ENCODE data around the gene CSNK1G2.

CSNK1G2 gene

DNA sequence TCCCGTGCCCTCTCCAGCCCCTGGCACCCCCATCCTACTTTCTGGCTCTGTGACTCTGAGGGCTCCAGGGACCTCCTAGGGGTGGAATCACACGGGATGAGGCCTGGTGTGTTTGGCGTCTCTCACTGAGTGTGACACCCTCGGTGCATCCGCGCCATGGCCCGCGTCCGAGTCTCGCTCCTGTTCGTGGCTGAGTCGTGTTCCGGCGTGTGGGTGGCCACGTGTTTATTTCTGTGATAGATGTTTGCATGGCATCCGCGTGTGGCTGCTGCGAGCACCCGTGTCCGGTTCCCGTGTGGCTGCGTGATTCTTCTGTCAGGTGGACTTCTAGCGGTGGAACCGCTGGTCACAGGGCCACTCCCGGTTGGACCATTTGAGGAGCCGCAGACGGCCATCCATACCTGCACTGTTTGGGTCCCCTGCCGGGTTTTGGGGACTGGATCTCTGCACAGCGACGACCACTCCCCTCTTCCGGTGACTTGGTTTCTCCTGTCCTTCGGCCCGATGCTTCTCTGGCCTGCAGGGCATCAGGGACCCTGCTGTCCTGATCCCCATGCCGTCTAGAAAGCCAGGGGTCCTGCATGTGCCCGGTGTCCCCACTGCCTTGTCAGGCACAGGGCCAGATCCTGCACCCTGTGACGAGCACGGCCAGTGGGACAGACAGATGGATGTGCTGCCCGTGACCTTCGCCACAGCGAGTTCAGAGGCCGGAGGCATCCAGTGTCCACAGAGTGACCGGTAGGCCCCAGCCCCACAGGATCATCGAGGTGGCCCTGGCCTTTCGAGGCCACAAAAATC, 8.5 kb downstream of the CSNK1G2 start:
- FAIRE-seq (no peak), DNase-seq (ENCODE audit: insufficient read length, low spot score) (no peak)
- TF ChIP-seq, protein P1, sequence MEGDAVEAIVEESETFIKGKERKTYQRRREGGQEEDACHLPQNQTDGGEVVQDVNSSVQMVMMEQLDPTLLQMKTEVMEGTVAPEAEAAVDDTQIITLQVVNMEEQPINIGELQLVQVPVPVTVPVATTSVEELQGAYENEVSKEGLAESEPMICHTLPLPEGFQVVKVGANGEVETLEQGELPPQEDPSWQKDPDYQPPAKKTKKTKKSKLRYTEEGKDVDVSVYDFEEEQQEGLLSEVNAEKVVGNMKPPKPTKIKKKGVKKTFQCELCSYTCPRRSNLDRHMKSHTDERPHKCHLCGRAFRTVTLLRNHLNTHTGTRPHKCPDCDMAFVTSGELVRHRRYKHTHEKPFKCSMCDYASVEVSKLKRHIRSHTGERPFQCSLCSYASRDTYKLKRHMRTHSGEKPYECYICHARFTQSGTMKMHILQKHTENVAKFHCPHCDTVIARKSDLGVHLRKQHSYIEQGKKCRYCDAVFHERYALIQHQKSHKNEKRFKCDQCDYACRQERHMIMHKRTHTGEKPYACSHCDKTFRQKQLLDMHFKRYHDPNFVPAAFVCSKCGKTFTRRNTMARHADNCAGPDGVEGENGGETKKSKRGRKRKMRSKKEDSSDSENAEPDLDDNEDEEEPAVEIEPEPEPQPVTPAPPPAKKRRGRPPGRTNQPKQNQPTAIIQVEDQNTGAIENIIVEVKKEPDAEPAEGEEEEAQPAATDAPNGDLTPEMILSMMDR (IDR thresholded peaks at IDR 0.05; ENCODE audit: insufficient read depth, missing control alignments) = no peak

GRCh38 chr19:1950640-1951039, 9.7 kb downstream of the CSNK1G2 start:
- DNase-seq (ENCODE audit: insufficient read length, low spot score) (no peak), FAIRE-seq (no peak)
- TF ChIP-seq, protein P1 (IDR thresholded peaks at IDR 0.05; ENCODE audit: insufficient read depth, missing control alignments) = no peak

GRCh38 chr19:1952635-1953034, 11.7 kb downstream of the CSNK1G2 start:
- TF ChIP-seq, protein P1 (IDR thresholded peaks at IDR 0.05; ENCODE audit: insufficient read depth, missing control alignments) = no peak
- FAIRE-seq (no peak), DNase-seq (ENCODE audit: insufficient read length, low spot score) (no peak)

DNA sequence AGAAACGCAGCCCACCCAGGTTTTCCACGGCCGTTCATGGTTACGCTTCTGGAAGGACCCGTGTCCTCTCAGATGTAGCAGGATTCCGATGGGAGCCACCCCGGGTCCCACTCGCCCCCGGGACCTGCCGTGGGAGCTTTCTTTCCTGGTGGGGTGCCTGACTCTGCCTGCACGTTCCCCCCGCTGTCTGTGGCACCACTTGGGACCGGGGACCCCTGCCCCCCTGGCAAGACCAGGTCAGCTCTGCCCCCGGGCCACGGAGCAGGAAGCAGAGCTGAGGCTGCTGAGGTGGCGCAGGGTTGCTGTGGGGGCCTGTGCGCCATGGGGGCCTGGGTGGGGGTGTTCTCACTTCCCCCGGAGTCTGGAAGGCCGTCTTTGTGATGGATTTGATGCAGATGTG, 12.1 kb downstream of the CSNK1G2 start:
- DNase-seq (ENCODE audit: insufficient read length, low spot score) (no peak), FAIRE-seq (no peak)
- TF ChIP-seq, protein P1 (IDR thresholded peaks at IDR 0.05; ENCODE audit: insufficient read depth, missing control alignments) = no peak

DNA sequence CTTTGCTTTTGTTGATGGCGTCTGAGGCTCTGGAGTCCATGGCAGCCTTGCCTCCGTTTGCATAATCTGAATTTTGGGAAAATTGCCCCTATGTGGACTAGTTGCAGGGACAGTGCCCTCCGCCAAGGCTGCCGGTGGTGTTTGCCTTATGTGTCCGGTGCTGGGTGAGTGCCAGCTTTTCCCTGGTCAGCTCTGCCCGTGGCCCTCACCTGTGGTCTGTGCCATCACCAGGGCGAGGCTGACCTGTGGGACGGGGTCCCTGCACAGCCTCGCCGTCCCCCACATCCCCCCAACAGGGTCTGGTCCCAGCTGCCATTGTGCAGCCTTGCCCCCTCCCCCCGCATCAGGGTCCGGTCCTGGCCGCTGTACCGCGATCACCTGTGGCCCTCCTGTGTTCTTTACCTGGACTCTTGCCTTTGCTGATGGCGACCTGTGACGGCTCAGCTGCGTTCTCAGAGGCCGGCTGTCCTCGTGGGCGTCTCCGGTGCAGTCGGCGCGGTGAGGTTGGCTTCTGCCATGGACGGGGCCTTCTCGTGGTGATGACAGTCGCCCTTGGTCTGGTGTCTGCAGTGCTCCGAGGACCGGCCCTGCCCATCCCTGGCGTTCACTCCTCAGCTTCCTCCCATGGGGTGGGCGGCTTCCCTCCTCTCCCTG, 12.6 kb downstream of the CSNK1G2 start:
- FAIRE-seq (no peak), DNase-seq (ENCODE audit: insufficient read length, low spot score) (no peak)
- TF ChIP-seq, protein P1 (IDR thresholded peaks at IDR 0.05; ENCODE audit: insufficient read depth, missing control alignments) = no peak

DNA sequence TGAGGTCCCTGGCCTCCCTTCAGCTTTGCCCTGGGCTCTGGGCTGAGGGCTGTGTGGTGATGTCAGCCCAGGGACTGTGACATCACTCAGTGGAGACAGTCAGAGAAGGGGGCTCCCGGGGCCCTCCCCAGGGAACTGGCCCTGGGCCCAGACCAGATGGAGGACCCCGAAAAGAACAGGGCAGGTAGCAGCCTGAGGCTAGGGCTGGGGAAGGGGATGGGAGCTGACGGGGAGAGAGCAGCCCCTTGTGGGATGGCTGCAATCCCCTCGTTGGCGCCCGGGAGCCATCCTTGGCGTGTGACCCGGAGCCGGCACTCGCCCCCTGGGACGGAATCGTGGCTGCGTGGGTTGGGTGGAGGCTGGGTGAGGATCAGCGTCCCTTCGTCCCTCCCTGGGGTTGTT, 13.6 kb downstream of the CSNK1G2 start:
- TF ChIP-seq, protein P1 (IDR thresholded peaks at IDR 0.05; ENCODE audit: insufficient read depth, missing control alignments) = no peak
- DNase-seq (ENCODE audit: insufficient read length, low spot score) (no peak), FAIRE-seq (no peak)
